ENCODE measurements around the gene DCC. TPM values are rescaled to one million over a fixed set of nuclear protein-coding genes. Genes with fewer than 3 reads are reported as not detected.
A peak's percentile ranks its signal among the peaks of the same experiment; 100 is the strongest.

DCC gene
- polyA plus RNA-seq, 2 of the 4 experiments (the other 2 are of a cell fraction): 0.12 TPM; not detected in 1

DNA sequence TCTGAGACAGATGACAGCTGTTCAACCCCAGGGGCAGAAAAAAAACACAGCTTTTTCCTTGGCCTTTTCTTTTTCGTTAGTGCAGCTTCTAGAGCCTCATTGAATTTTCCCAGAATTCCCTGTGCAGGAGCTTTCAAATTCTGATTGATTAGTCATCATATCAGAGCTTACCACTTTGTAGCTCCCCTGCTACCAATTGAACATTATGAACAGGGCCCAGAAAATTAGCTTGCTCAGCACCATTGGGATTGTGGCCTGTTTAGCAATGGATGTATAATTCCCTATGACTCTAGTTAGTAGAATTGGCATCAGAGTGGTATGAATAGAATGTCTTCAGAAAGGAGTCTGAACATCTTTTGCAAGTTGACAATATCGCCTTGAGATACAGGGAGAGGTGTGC lies 631.1 kb downstream of the DCC start:
- no peaks in the 10 kb centered on the region for H3K4me1 ChIP-seq
- DNase-seq (ENCODE audit: low read depth in 1 of 2, low spot score in 1 of 2): no peak
- POLR2A ChIA-PET: no interaction called here
- H3K27ac ChIP-seq: no peak overlapping the region
- H3K4me3 ChIP-seq: no peak overlapping the region
- CTCF ChIA-PET: no interaction called here
- no peak for FAIRE-seq
- TF ChIP-seq ATOH8 (CRISPR knock-in tag; IDR thresholded peaks at IDR 0.05; ENCODE audit: low read depth): no peak
- no peak for TF ChIP-seq FOSL2 (IDR thresholded peaks at IDR 0.05)
- no peak for TF ChIP-seq FOSL2 (CRISPR knock-in tag; IDR thresholded peaks at IDR 0.05)
- TF ChIP-seq ZSCAN20 (CRISPR knock-in tag; IDR thresholded peaks at IDR 0.05): no peak
- TF ChIP-seq NFE2L2 (conservative IDR thresholded peaks at IDR 0.05; ENCODE audit: low read length): no peak
- no peak for TF ChIP-seq SMC3 (IDR thresholded peaks at IDR 0.05)
- TF ChIP-seq CEBPB (IDR thresholded peaks at IDR 0.05): no peak
- peak; percentile 15 for TF ChIP-seq MAFK (IDR thresholded peaks at IDR 0.05; ENCODE audit: partially characterized antibody)
- no peak for TF ChIP-seq POLR2A (IDR thresholded peaks at IDR 0.05; ENCODE audit: low read length)
- no peak for ATAC-seq
- WGBS (ENCODE audit: missing lambda C conversion rate): 25% methylated on average over 2 of the region's 2 CpGs
- no peaks in the 10 kb centered on the region for H3K9me3 ChIP-seq
- no peak overlapping the region for H3K4me2 ChIP-seq

DNA sequence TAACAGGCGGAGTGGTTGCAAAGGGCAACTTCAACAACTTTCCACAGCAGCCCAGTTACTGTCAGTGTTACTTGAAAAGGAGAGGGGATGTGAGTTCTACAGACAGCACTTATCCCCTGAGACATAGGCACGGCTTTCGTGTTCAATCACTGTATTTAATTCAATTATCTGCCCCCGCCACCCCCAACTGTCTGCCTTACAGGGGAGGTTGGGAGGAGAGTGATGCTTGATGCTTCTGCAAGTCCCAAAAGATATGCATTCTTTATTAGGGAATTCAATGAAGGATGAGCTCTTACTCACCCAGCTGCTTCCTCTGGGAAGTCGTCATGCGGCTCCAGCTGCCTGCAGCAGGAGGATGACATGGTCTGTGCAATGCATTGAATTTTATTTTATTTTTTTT lies 639.9 kb downstream of the DCC start:
- POLR2A ChIA-PET: no interaction called here
- H3K27ac ChIP-seq: no peak overlapping the region
- no peak for DNase-seq (ENCODE audit: low read depth in 1 of 2, low spot score in 1 of 2)
- CTCF ChIA-PET: no interaction called here
- no peaks in the 10 kb centered on the region for H3K4me1 ChIP-seq
- no peaks in the 10 kb centered on the region for H3K9me3 ChIP-seq
- ATAC-seq: no peak
- TF ChIP-seq NR3C1 (IDR thresholded peaks at IDR 0.05) (no peak), MAZ (IDR thresholded peaks at IDR 0.05; ENCODE audit: borderline replicate concordance, low read depth, low read length) (no peak), HOXB13 (CRISPR knock-in tag; IDR thresholded peaks at IDR 0.05; ENCODE audit: low read depth) (no peak)
- H3K4me3 ChIP-seq: no peak overlapping the region
- no peak for FAIRE-seq
- 13% methylated on average over 5 of the region's 6 CpGs for WGBS (ENCODE audit: missing lambda C conversion rate)
- H3K4me2 ChIP-seq: no peak overlapping the region

DNA sequence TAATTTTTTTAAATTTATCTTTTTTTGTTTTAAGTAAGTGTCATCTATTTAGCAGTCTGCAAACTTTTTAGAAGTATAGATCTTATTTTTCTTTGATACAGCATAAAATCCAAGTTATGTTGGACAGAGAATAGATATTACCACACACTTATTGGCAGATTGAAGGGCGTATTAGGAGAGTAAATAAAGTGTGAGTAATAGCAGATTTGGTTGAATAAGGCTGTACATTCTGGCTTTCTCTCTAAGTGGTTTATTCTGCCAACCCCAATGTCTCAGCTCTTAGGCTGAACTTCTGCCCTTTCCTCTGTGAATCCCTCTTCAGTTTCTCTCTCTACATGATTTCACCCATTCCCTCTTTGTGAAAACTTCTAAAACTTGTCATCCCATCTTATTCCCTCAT lies 651.2 kb downstream of the DCC start:
- no peak for TF ChIP-seq HOXB13 (CRISPR knock-in tag; IDR thresholded peaks at IDR 0.05; ENCODE audit: low read depth)
- TF ChIP-seq ATOH8 (CRISPR knock-in tag; IDR thresholded peaks at IDR 0.05; ENCODE audit: low read depth): no peak
- TF ChIP-seq TFCP2L1 (CRISPR knock-in tag; IDR thresholded peaks at IDR 0.05): no peak
- TF ChIP-seq HOXA7 (CRISPR knock-in tag; IDR thresholded peaks at IDR 0.05): no peak
- no peak for TF ChIP-seq GATA3 (IDR thresholded peaks at IDR 0.05; ENCODE audit: borderline replicate concordance)
- Histone ChIP-seq H3K4me1 (no peaks in the 10 kb centered on the region), H3K4me3 (no peak overlapping the region), H3K4me2 (no peak overlapping the region), H3K9me3 (no peaks in the 10 kb centered on the region), H3K27ac (no peak overlapping the region)
- CTCF ChIA-PET: no interaction called here
- ATAC-seq (no peak), FAIRE-seq (no peak), DNase-seq (ENCODE audit: low read depth in 1 of 2, low spot score in 1 of 2) (no peak)
- 0% methylated on average over 1 of the region's 1 CpG for WGBS (ENCODE audit: missing lambda C conversion rate)
- POLR2A ChIA-PET: no interaction called here

DNA sequence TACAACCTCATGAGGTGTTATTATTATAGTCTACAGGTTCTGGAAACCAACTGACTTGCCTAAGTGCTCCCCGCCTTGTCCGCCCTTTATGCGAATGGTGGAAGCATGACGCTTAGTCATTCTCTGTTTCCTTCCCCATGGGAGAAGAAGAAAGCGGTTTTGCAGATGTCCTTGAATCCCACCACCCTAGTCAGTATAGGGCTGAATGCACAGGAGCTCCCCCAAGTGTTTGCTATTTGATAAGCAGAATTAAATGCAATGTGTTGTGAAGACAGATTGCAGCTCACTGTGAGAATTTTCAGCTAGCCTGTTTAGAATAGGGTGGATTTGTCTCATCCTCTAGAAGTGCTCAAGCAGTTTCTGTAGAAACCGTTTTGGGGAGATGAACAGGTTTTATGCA lies 652.0 kb downstream of the DCC start:
- CTCF ChIA-PET: no interaction called here
- FAIRE-seq: no peak

GRCh38 chr18:52995875-52996274 lies 655.9 kb downstream of the DCC start:
- POLR2A ChIA-PET: no interaction called here

More for the DNA sequence above, 652.0 kb downstream of the DCC start:
- Histone ChIP-seq H3K27ac (no peak overlapping the region), H3K4me1 (no peaks in the 10 kb centered on the region), H3K9me3 (no peaks in the 10 kb centered on the region), H3K4me2 (no peak overlapping the region), H3K4me3 (no peak overlapping the region)
- POLR2A ChIA-PET: no interaction called here
- DNase-seq (ENCODE audit: low read depth in 1 of 2, low spot score in 1 of 2) (peak in 1 of 2 experiments; percentile 6), ATAC-seq (peak in 1 of 2 experiments; percentile 34; a peak in 1 of 6 replicates)
- TF ChIP-seq RAD21 (conservative IDR thresholded peaks at IDR 0.05 in 1 of 2, IDR thresholded peaks at IDR 0.05 in 1 of 2) (0 out of 5 replicates have a peak, but pooled peaks of 1 of the 2 experiments have one; percentile 4), FOSB (CRISPR knock-in tag; IDR thresholded peaks at IDR 0.05) (no peak)
- WGBS (ENCODE audit: missing lambda C conversion rate): 40% methylated on average over 6 of the region's 6 CpGs

More at GRCh38 chr18:52995875-52996274, 655.9 kb downstream of the DCC start:
- TF ChIP-seq CEBPB (IDR thresholded peaks at IDR 0.05): no peak
- TF ChIP-seq HDAC2 (IDR thresholded peaks at IDR 0.05): no peak
- no peak for TF ChIP-seq FOXS1 (CRISPR knock-in tag; IDR thresholded peaks at IDR 0.05)
- TF ChIP-seq POLR2AphosphoS2 (conservative IDR thresholded peaks at IDR 0.05; ENCODE audit: low read length): no peak
- no peak for TF ChIP-seq PHF8 (IDR thresholded peaks at IDR 0.05; ENCODE audit: borderline replicate concordance, low read depth)
- TF ChIP-seq HOXB5 (CRISPR knock-in tag; IDR thresholded peaks at IDR 0.05): no peak
- no peak for TF ChIP-seq MAX (IDR thresholded peaks at IDR 0.05)
- TF ChIP-seq RARB (CRISPR knock-in tag; IDR thresholded peaks at IDR 0.05): no peak
- TF ChIP-seq JUNB (IDR thresholded peaks at IDR 0.05): no peak
- no peak for TF ChIP-seq NR3C1 (IDR thresholded peaks at IDR 0.05)
- TF ChIP-seq JUN (IDR thresholded peaks at IDR 0.05): no peak
- no peak for TF ChIP-seq USF2 (IDR thresholded peaks at IDR 0.05)
- TF ChIP-seq FOSL2 (IDR thresholded peaks at IDR 0.05): no peak
- TF ChIP-seq FOSL2 (CRISPR knock-in tag; IDR thresholded peaks at IDR 0.05): no peak
- no peak for TF ChIP-seq KDM5A (IDR thresholded peaks at IDR 0.05)
- FAIRE-seq: no peak
- Histone ChIP-seq H3K27ac (no peak overlapping the region), H3K4me2 (no peak overlapping the region), H3K4me3 (no peak overlapping the region), H3K9me3 (no peaks in the 10 kb centered on the region), H3K4me1 (no peaks in the 10 kb centered on the region)
- CTCF ChIA-PET: no interaction called here
- no peak for DNase-seq (ENCODE audit: low read depth in 1 of 2, low spot score in 1 of 2)
- WGBS (ENCODE audit: missing lambda C conversion rate): 37% methylated on average over 4 of the region's 4 CpGs
- ATAC-seq: no peak

Measured in A549 (cell line).